NCI-H1105 (cell line): ENCODE results near the gene ZG16B.
A peak's percentile ranks its signal among the peaks of the same experiment; 100 is the strongest.

Source experiments
- DNase-seq: peaks from one replicate; lab custom pipeline; 2025; lab: John Stamatoyannopoulos, UW

The ZG16B gene

DNA sequence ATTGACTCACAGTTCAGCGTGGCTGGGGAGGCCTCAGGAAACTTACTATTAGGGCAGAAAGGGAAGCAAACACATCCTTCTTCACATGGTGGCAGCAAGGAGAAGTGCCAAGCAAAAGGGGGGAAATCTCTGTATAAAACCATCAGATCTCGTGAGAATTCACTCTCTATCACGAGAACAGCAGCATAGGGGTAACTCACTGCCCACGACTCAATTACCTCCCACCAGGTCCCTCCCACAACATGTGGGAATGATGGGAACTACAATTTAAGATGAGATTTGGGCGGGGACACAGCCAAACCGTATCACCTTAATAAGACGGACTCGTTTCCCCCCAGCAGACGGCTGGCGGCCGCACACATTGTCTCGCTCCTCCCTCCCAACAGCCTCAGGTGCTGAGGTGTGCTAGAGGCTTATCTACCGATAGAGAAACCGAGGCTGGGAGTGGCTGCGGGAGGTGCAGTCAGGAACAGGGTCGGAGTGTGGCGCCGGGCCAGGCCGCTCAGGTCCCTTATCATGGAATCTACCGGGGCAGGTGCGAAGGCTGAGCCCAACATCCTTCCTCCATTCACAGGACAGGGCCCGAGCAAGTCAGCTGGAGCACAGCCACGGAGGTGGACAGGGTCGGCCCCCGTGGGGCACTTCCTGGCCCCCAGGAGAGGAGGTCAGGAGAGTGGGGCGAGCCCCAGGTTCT is 4.9 kb upstream of the ZG16B start:
- no peak for DNase-seq

DNA sequence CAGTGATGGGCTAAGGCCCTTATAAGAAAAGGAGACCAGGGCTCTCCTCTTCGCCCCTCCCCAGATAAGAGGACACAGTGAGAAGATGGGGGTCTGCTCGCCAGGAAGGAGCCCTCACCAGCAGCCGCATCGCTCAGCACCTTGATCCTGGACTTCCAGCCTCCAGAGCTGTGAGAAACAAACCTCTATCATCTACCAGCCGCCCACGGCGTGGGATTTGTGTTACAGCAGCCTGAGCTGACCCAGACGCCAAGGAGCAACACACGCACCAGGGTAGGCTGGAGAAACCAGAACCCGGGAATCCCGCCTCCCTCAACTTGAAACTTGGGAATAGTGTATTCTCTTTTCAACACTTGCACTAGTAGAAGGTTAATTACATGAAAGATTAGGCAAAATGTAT is 4.2 kb upstream of the ZG16B start:
- DNase-seq, result no peak

DNA sequence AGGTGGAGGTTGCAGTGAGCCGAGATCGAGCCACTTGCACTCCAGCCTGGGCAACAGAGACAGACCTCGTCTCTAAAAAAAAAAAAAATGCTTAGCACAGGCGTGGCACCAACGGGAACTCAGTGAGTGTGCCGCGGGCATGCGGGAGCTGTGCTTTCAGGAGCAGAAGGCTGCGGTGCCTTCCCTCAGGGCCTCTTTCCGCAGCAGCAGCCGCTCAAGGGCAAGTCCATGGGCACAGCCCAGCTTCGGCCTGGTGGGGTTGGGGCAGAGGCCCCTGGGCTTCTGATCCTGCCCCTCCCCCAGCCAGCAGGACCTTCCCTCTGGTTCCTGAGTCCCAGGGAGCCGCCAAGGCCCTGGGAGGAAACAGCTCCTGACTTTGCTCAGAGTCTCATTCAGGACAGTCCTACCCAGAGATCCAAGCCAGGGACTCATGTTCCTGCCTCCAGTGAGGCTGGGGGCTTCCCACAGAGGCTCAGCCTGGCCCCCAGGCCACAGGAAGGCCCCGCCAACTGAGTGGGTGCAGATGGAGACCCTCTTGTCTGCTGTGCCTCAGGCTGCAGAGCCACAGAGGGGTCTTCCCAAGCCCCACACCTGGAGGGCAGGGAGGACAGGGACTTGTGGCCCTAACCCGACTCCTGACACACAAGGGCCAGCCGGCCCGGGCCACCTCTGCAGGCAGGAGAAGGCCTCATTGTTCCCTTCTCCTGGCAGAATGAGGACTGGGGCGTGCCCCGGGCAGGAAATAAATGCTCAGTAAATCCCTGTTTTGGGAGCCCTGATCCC is 3.3 kb upstream of the ZG16B start:
- DNase-seq, result no peak

DNA sequence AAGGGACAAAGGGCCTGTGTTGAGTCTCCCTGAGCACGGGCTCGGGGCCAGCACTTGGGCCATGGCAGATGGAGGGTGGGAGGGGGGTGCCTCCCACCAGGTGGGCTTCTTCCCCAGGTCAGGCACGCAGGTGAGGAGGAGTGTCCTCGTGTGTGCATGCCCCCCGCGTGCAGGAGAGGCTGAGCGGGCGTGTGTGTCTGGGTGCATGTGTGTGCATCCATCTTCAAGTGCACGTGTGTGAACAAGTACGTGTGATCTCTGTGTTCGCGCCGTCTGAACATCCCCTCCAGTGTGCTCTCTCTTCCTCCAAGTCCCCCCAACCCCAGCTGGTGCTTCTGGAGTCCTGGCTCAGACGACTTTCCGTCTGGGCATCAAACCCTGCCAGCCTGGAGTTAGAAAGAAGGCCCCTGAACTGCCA is 2.7 kb upstream of the ZG16B start:
- DNase-seq, result no peak

DNA sequence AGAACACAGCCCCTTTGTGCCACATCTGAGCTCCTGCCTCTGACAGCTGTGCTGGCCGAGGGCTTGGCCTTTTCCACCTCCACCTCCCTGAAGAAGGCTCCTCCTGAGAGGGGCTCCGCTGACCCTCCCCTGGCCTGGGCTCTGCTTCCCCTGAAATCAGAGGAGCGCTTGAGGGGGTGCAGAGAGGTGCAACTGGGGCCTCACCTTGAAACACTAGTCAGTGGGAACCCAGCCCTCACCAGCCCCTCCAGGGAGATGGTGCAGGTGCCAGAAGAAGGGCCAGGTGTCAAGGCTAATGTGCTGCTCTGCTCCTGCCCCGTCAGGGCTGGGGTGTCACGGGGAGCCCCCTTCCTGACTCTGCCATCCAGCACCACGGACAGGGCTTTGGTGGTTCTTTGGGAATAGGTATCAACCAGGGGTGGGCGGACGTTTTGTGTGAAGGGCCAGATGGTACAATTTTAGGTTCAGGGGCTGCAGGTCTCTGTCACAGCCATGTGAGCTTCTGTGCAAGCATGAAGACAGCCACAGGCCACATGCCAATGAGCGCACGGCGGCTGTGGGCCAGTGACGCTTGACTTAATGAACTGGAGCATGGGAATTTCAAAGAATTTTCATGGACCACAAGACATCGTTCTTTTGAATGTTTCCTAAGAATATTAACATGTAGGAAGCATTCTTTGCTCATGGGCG is 2.1 kb upstream of the ZG16B start:
- no peak for DNase-seq

DNA sequence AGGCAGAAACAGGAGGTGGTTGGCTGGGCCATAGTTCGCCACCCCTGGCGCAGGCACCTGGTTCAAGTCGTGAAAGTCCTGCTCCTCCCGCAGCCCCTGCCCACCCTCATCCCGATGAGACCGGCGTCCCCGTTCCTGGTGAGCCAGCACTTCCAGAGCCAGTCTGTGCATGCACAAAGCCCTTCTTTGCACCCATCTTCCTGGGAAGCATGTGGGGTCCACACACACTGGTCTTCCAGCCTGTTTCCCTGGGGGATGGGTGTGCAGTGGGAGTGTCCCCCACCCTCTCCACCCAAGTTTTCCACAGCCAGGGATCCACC is 1.6 kb upstream of the ZG16B start:
- DNase-seq, result no peak

DNA sequence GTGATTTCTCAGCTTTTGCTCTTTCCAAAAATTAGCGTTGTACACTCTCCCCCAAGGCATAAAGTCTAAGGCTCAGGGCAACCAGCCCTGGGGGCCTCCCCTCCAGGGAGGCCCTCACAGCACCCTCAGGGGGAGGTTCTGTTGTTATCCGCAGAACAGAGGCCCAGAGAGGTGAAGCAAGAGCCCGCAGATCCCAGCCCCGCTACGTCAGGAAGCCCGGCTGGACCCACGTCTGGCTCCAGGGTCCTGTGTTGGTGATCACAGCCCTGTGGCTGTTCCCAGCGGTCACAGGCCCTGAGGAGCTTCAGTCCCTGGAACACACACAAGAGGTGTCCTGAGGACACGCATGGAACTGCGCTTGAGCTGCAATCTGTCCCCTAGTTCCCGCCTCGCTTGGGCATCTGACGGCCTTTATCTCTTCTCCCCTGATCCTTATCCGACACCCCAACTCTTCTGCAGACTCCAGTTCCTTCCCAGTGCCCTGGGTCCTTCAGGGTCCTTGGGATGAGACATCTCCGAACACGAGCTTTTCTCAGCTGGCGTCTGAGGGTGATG is 1.1 kb upstream of the ZG16B start:
- no peak for DNase-seq

DNA sequence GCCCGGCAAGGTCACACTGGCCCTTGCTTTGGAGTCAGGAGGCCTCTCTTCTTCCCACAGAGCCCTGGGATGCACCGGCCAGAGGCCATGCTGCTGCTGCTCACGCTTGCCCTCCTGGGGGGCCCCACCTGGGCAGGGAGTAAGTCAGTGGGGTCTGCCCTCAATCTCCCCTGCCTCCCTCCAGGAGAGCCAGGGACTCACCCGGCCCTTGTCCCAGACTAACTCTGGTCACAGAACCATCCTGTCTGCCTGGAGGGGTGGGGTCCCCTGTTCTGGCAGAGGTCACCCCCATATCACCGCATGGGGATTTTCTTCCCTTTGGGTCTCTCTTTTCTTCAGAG is 222 bp downstream of the ZG16B start:
- no peak for DNase-seq

DNA sequence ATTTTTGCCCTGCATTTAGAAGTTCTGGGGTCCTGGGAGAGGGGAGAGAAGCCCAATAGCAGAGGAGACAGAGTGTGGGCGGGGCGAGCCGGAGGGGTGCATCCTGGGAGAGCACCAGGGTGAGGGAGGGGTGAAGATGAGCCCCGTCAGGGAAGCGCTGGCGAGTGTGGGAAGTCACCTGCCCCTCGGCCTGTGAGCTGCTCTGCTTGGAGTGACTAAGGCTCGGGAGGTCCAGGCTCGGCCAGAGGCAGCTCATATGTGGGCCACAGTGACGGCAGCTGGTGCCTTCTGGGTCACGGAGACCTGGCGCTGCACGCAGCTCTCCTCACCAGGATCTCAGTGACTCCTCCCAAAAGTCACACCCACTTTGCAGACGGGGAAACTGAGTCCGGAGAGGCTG is 1.1 kb downstream of the ZG16B start:
- no peak for DNase-seq

DNA sequence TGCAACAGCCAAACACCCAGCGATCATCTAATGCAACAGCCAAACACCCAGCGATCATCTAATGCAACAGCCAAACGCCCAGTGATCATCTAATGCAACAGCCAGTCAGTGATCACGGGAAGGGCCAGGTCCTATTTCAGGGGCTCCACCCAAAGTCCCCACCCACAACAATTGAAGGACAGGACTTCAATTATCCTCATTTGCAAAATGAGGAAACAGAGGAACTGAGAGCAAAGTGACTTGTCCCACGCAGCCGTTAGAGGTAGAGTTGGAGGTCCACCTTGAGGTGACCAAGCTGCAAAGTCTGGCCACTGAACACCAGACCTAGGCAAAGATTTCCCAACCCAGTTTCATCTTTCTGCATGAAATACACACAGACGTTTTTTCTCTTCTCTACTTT is 3.7 kb downstream of the ZG16B start:
- no peak for DNase-seq

DNA sequence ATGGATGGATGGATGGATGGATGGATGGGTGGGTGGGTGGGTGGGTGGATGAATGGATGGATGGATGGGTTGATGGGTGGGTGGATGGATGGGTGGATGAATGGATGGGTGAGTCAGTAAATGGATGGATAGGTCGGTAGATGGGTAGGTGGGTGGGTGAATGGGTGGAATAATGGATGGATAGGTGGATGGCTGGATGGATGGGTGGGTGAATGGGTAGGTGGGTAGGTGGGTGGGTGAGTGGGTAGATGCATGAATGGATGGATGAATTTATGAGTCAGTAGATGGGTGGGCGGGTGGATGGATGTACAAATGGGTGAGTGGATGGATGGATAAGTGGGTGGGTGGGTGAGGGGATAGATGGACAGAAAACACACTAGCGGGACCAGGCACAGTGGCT is 4.9 kb downstream of the ZG16B start:
- no peak for DNase-seq

DNA sequence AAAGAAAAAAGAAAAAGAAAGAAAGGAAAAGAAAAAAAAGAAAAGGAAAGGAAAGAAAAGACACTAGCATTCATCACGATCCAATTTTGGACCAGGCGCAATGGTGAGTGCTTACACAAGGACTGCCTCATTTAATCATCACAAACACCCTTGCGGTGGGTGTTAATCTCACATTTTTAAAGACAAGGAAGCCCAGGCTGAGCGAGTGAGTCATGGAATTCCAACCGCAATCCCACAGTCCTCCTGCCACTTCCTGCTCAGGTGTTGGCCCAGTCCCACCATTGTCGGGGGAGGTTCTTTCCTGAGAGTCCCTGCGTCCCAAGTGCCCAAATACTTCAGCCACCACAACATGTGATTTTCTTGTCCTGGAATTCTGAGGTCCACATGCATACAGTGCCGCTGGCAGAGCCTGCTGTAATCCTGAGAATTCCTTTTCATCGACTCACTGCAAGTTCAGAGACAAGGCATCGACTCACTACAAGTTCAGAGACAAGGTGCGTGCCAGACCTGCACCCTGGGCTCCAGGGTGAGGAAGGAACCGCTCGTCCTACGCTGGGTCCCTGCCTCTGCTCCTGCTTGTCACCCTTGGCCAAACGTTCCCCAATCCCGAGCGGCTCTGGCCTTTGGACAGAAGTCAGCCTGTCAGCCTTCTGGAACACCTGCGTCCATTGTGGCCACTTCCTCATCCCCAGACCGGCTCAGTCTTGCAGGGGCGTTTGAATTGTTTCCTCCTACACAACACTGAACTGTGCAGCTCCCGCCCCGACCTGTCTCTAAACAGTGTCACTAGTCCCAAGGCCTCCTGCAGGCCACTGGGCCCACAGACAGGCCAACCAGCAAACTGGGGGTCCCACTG is 5.8 kb downstream of the ZG16B start:
- DNase-seq, result no peak

DNA sequence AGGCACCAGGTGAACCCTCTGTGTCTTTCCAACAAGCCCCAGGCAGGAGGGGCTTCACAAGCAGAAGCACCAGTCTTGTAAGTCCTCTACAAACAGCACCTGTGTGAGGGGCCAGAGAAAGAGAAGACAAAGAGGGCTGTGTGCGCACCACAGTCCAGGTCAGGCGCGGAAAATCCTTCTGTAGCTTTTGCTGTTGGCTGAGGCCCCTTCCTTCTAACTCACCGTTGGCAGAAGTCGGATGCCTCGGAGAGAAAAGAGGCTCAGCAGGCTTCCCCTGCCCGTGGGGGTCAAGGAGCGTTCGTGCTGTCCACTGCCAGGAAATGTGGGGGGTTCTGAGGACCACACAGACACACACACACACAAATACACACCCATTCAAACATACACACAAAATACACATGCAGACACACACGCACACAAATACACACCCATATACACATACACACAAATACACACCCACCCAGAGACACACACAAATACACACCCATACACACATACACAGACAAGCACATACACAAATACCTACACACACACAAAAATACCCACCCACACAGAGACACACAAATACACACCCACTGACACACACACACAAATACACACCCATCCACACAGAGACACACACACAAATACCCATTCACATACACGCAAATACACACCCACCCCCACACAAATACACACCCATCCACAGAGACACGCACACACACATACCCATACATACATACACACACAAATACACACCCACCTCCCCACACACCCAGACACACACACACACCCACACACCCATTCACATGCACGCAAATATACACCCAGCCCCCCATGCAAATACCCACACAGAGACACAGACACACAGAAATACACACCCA is 6.8 kb downstream of the ZG16B start:
- DNase-seq, result no peak

DNA sequence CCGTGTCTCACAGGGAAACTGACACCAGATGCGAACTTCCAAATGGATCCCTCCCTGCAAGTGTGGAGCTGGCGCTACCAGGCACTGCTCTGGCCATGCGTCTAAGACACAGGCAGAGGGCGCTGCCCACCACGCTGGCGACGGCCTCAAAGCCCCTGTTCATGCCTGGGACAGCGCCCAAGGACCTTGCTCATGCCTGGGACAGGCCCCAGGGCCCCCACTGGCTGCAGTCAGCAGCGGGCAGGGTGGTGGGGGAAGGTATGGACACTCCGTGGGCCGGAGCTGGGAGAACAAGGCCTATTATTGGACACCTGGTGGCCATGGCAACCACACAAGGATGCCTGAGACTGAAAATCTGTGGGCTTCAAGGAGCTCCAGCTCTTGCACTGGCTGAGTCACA is 8.8 kb downstream of the ZG16B start:
- peak; percentile 3 for DNase-seq

DNA sequence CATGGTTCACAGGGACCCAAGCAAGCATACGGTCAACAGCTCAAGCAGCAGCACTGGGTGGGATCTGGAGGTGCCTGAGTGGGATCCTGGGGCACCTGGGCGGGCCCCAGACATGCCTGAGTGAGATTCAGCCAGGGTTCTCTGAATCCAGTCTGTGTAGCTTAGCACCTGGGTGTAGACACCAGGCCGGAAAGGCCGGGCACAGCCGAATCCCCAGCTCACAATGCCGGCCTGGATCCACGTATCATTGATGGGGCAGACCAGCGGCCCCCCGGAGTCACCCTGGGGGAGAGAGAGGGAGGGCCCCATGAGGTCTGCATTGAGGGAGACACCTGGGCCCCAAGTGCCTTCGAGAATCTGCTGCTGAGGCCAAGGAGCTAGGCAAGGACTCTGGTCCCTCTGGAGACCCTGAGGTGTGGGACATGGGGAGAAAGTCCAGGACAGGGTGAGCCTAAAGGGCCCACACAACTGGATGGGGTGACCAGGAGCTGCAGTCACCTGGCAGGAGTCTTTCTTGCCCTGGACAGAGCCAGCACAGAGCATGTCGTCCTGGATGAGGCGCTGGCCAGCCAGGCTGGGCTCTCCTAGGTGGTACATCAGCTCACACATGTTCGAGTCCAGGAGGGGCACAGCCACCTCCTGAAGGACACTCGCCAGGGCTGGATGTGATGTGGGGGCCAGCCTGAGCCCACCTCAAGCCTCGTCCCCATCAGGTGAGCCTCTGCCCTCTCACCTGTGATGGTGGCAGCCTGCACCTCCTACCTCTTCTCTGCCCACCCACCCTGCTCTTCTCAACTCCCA is 9.7 kb downstream of the ZG16B start:
- DNase-seq, result no peak

DNA sequence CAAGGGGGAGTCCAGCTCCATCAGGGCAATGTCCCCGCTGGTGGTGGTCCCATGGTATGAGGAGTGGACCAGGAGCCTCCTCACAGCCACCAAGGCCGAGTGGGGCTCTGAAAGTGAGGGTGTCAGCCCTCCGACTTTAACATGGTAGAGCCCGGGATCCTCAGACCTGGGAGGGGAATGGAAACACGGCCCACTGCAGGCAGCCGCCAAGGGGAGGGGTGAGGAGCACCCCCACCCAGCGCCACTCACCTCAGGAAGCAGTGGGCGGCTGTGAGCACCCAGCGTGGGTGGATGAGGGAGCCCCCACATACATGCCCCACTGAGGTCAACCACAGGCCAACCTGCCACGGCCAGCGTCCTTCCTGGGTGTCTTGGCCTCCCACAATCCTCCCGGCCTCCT is 10.8 kb downstream of the ZG16B start:
- DNase-seq, result no peak

DNA sequence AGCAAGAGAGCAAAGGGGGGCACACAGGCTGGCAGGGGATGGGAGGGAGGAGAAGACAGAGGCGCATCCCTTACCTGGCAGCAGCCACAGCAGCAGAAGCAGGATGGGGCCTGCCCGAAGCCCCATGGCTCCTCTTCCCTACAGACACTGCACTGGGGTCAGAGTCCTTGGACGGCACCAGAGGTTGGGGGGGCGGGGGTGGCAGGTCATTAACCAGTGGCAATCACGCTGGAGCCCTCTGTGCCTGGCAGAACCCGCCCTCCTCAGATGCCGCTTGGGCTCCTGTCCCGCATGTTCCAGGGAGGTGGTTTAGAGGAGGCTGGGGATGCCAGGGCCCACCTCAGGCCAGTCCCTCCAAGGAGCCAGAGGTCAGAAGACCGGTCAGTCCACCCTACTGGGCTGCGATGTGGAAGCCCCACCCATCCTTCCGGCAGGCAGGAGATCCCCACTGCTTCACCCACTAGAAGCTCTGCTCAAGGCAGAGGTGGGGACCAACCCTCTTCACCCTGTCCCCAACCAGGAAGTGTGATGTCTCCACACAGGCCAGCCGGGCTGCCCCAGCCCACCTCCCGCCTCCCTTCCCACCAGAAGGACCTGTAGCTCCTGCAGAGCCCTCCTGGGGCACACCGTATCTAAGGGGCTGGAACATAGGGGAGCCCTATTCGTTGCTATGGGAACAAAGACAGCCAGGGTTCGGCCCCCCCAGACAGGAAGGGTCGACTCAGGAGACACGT is 11.7 kb downstream of the ZG16B start:
- DNase-seq, result no peak

DNA sequence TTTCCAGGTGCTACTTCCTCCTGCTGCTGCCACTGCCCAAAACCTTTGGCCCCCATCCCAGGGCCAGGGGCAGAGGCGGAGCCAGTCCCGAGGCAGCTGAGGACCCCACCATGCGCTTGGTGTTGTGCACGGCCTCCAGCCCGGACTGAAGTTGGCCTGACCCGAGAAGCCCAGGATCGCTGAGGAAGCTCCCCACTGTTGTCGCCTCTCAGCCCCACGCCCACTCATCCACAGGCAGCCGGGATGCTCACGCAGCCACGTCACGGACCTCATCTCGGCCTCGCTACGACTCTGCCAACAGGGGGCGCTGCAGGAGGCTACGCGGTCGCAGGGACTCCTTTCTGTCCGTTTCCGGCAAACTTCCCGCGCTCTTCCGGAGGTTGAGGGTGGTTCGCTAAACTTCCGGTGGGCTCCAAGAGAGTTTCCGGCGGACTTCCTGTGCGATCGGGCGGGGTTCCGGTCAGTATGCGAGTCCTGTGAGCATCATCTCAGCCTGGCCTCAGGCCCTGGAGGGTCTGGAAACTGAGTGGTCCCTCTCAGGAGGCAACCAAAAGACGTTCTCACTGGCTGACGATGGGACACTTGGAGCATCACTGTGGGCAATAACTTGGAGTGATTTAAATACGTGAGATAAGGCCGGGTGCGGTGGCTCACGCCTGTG is 12.4 kb downstream of the ZG16B start:
- no peak for DNase-seq

DNA sequence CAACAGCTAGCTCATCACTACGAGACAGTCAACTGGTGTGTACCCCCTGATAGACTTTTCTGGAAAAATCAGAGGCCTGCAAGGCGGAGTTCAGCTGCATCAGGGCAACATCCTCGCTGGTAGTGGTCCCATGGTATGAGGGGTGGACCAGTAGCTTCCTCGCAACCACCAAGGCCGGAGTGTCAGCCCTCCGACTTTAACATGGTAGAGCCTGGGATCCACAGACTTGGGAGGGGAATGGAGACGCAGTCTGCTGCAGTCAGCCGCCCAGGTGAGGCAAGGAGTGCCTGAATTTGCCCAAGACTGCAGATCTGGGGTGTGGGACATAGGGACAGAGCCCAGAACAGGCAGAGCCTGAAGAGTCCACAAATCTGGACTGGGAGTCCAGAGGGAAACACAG is 13.4 kb downstream of the ZG16B start:
- DNase-seq, result no peak
